SK-N-SH treated with all-trans-retinoic acid at 6 μM for 48 hours (cell line): ENCODE measurements around the gene C11orf58.

Experiments used
- ARNTL ChIP-seq: fragments of 450-650 bp; formaldehyde crosslinking; IDR thresholded peaks from 2 replicates; pipeline ENCODE4 v1.5.0; 2020; ENCODE audit warnings: low read depth, mild to moderate bottlenecking, moderate library complexity, borderline replicate concordance
- RARB ChIP-seq: fragments of 250-450 bp; sonication (Bioruptor Pico); IDR thresholded peaks from 2 replicates; pipeline ENCODE4 v1.8.0; 2021; ENCODE audit warnings: mild to moderate bottlenecking, moderate library complexity
- SNAI2 ChIP-seq: fragments of 250-450 bp; sonication (Bioruptor Pico); IDR thresholded peaks from 2 replicates; pipeline ENCODE4 v1.5.0; 2020; ENCODE audit warnings: mild to moderate bottlenecking, moderate library complexity
- TSHZ2 ChIP-seq: fragments of 250-450 bp; sonication (Bioruptor Pico); IDR thresholded peaks from 2 replicates; pipeline ENCODE4 v1.5.0; 2020; ENCODE audit warnings: mild to moderate bottlenecking, moderate library complexity
- ZFP30 ChIP-seq: fragments of 450-650 bp; formaldehyde crosslinking; IDR thresholded peaks from 2 replicates; pipeline ENCODE4 v1.5.0; 2022; ENCODE audit warnings: mild to moderate bottlenecking, moderate library complexity
- ZNF8 ChIP-seq: fragments of 450-650 bp; formaldehyde crosslinking; IDR thresholded peaks from 2 replicates; pipeline ENCODE4 v1.5.0; 2020; ENCODE audit warnings: mild to moderate bottlenecking, moderate library complexity
- TF ChIP-seq, protein P1 (sequence below): fragments of 250-450 bp; sonication (Bioruptor Pico); IDR thresholded peaks from 2 replicates; pipeline ENCODE4 v1.5.1; 2021; ENCODE audit warnings: mild to moderate bottlenecking, moderate library complexity

GRCh38 chr11:16690086-16690485 lies 48.4 kb upstream of the C11orf58 start:
- TF ChIP-seq ARNTL (CRISPR knock-in tag) (no peak), RARB (CRISPR knock-in tag) (no peak), ZFP30 (CRISPR knock-in tag) (no peak), SNAI2 (CRISPR knock-in tag) (no peak), ZNF8 (CRISPR knock-in tag) (no peak), TSHZ2 (CRISPR knock-in tag) (no peak)
- TF ChIP-seq, protein P1, sequence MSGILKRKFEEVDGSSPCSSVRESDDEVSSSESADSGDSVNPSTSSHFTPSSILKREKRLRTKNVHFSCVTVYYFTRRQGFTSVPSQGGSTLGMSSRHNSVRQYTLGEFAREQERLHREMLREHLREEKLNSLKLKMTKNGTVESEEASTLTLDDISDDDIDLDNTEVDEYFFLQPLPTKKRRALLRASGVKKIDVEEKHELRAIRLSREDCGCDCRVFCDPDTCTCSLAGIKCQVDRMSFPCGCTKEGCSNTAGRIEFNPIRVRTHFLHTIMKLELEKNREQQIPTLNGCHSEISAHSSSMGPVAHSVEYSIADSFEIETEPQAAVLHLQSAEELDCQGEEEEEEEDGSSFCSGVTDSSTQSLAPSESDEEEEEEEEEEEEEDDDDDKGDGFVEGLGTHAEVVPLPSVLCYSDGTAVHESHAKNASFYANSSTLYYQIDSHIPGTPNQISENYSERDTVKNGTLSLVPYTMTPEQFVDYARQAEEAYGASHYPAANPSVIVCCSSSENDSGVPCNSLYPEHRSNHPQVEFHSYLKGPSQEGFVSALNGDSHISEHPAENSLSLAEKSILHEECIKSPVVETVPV (CRISPR knock-in tag): no peak
